ENCODE results near the gene APOBEC3F. TPM values are rescaled to one million over a fixed set of nuclear protein-coding genes. Genes with fewer than 3 reads are reported as not detected.
"Not testable (repeated sequence)": the region's sequence is repeated elsewhere in the genome, so short reads cannot be mapped to it uniquely, and the experiment has no call there.

Gene APOBEC3F
- total RNA-seq, 2 experiments from 2014 or later = 3.7 to 20.7 TPM

DNA sequence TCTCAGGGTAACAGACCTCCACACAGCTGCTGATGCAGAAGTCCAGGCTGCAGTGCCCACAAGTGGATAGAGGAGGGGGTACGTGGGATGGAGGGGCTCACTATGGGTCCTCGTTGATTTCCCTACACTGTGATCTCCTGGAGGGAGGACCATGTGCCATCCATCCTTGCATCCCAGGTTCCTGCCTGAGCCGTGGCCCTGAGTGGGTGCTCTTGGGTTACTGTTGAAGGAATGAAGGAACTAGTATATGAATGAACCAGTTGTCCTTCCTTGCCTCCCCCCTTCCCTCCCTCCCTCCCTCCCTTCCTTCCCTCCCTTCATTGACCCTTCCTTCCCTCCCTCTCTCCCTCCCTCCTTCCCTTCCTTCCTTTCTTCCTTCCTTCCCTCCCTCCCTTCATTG is 43.1 kb upstream of the APOBEC3F start:
- Histone ChIP-seq H3K27ac (ENCODE audit: low read depth, low read length, poor library complexity, severe bottlenecking) (no peak overlapping the region), H4K20me1 (ENCODE audit: insufficient read depth, low read length) (no peaks in the 10 kb centered on the region), H3K79me2 (ENCODE audit: insufficient read depth, low read depth, low read length) (no peaks in the 10 kb centered on the region), H3K4me2 (ENCODE audit: low read length) (no peak overlapping the region), H3K9me3 (ENCODE audit: low read length) (no peaks in the 10 kb centered on the region), H3K4me1 (ENCODE audit: insufficient read depth, low read length, poor library complexity, severe bottlenecking) (peaks cover 5% of the 10 kb centered on the region), H3K36me3 (ENCODE audit: insufficient read depth, low read length) (no peaks in the 10 kb centered on the region), H3K9me2 (ENCODE audit: insufficient read depth, low read length) (no peaks in the 10 kb centered on the region), H3K4me3 (ENCODE audit: low read depth, low read length, poor library complexity, severe bottlenecking) (no peak overlapping the region), H2AFZ (ENCODE audit: low read length) (no peak overlapping the region)
- no TSS peak for BruUV-seq (replicated peaks)
- TF ChIP-seq, protein P1, sequence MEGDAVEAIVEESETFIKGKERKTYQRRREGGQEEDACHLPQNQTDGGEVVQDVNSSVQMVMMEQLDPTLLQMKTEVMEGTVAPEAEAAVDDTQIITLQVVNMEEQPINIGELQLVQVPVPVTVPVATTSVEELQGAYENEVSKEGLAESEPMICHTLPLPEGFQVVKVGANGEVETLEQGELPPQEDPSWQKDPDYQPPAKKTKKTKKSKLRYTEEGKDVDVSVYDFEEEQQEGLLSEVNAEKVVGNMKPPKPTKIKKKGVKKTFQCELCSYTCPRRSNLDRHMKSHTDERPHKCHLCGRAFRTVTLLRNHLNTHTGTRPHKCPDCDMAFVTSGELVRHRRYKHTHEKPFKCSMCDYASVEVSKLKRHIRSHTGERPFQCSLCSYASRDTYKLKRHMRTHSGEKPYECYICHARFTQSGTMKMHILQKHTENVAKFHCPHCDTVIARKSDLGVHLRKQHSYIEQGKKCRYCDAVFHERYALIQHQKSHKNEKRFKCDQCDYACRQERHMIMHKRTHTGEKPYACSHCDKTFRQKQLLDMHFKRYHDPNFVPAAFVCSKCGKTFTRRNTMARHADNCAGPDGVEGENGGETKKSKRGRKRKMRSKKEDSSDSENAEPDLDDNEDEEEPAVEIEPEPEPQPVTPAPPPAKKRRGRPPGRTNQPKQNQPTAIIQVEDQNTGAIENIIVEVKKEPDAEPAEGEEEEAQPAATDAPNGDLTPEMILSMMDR (conservative IDR thresholded peaks at IDR 0.05; ENCODE audit: low read length) = no peak
- no peak for TF ChIP-seq EZH2phosphoT487 (IDR thresholded peaks at IDR 0.05; ENCODE audit: borderline replicate concordance, low read depth, low read length)
- ChIA-PET POLR2A (no interaction called here), CTCF (ENCODE audit: unreplicated experiment) (no interaction called here)
- intact Hi-C loops (cut with micrococcal nuclease; ENCODE audit: unreplicated experiment) = no loop called here
- DNase-seq (ENCODE audit: low spot score) = no peak

DNA sequence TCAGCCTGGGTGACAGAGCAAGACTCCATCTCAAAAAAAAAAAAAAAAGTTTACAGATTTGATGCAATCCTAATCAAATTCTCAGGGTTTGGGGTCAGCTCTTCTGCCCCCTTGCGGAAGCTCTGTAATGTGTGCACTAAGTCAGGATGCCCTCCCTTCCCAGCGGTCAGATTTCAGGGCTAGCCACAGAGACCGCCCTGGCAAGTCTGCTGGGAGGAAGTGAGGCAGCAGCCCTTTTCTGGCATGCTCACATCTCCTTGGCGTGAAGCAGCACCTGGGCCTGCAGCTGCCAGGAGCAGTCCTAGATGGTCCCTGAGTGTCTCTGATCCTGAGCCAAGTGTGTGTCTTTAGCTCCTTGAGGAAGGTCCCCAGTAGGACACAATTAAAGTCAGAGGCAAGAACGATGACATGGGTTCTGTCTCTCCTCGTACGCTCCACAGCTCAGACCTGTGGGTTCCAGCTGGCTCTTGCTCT is 37.5 kb upstream of the APOBEC3F start:
- CTCF ChIA-PET (ENCODE audit: unreplicated experiment) = interaction anchor here (0.7 to 1.2 kb wide), 4 partner anchors 30 to 146 kb away, joined by 3 read pairs; no protein-coding TSS in a partner anchor
- Histone ChIP-seq H2AFZ (ENCODE audit: low read length) (peak overlapping the region; percentile 68), H3K9me2 (ENCODE audit: insufficient read depth, low read length) (no peaks in the 10 kb centered on the region), H3K36me3 (ENCODE audit: insufficient read depth, low read length) (no peaks in the 10 kb centered on the region), H4K20me1 (ENCODE audit: insufficient read depth, low read length) (no peaks in the 10 kb centered on the region), H3K4me1 (ENCODE audit: insufficient read depth, low read length, poor library complexity, severe bottlenecking) (peaks cover 21% of the 10 kb centered on the region), H3K27ac (ENCODE audit: low read depth, low read length, poor library complexity, severe bottlenecking) (peak overlapping the region; percentile 63), H3K4me3 (ENCODE audit: low read depth, low read length, poor library complexity, severe bottlenecking) (peak overlapping the region; percentile 1), H3K9me3 (ENCODE audit: low read length) (no peaks in the 10 kb centered on the region), H3K79me2 (ENCODE audit: insufficient read depth, low read depth, low read length) (no peaks in the 10 kb centered on the region), H3K4me2 (ENCODE audit: low read length) (peak overlapping the region; percentile 65)
- intact Hi-C loops (cut with micrococcal nuclease; ENCODE audit: unreplicated experiment) = loop anchor here (1.0 kb wide), 4 partner anchors 18 to 234 kb away; no protein-coding TSS in a partner anchor
- no TSS peak for BruUV-seq (replicated peaks)
- peak; percentile 88 for DNase-seq (ENCODE audit: low spot score)
- no peak for TF ChIP-seq EZH2phosphoT487 (IDR thresholded peaks at IDR 0.05; ENCODE audit: borderline replicate concordance, low read depth, low read length)
- TF ChIP-seq, protein P1 (conservative IDR thresholded peaks at IDR 0.05; ENCODE audit: low read length) = peak; percentile 86
- POLR2A ChIA-PET = interaction anchor here (0.5 to 1.2 kb wide), 6 partner anchors 19 to 319 kb away, joined by 3 to 5 read pairs (median 3); no protein-coding TSS in a partner anchor

DNA sequence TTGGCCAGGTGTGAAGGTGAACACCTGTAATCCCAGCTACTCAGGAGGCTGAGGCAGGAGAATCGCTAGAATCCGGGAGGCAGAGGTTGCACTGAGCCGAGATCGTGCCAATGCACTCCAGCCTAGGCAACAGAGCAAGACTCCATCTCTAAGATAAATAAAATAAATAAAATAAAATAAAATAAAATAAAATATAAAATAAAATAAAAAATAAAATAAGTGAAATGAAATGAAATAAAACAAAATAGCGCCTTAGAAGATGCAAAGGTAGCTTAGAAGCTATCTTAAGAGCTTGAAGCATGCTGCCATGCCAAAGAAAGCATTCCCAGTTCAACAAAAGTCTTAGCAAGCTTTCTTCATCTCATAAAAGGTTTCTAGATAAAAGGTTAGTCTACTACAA is 33.5 kb upstream of the APOBEC3F start:
- ChIA-PET POLR2A (interaction anchor here (1.5 kb wide), 1 partner anchor 8 kb away, joined by 3 read pairs; no protein-coding TSS in a partner anchor), CTCF (ENCODE audit: unreplicated experiment) (no interaction called here)
- no peaks in the 10 kb centered on the region for H3K9me3 ChIP-seq (ENCODE audit: low read length)
- H2AFZ ChIP-seq (ENCODE audit: low read length) = no peak overlapping the region
- TF ChIP-seq EZH2phosphoT487 (IDR thresholded peaks at IDR 0.05; ENCODE audit: borderline replicate concordance, low read depth, low read length) = no peak
- TF ChIP-seq, protein P1 (conservative IDR thresholded peaks at IDR 0.05; ENCODE audit: low read length) = no peak
- no peaks in the 10 kb centered on the region for H3K79me2 ChIP-seq (ENCODE audit: insufficient read depth, low read depth, low read length)
- no peak for DNase-seq (ENCODE audit: low spot score)
- H3K27ac ChIP-seq (ENCODE audit: low read depth, low read length, poor library complexity, severe bottlenecking) = no peak overlapping the region
- H3K4me2 ChIP-seq (ENCODE audit: low read length) = no peak overlapping the region
- H3K4me1 ChIP-seq (ENCODE audit: insufficient read depth, low read length, poor library complexity, severe bottlenecking) = peaks cover 29% of the 10 kb centered on the region
- BruUV-seq (replicated peaks) = no TSS peak
- no peaks in the 10 kb centered on the region for H3K36me3 ChIP-seq (ENCODE audit: insufficient read depth, low read length)
- no peak overlapping the region for H3K4me3 ChIP-seq (ENCODE audit: low read depth, low read length, poor library complexity, severe bottlenecking)
- intact Hi-C loops (cut with micrococcal nuclease; ENCODE audit: unreplicated experiment) = loop anchor here (1.0 kb wide), 1 partner anchor 111 kb away; no protein-coding TSS in a partner anchor
- H4K20me1 ChIP-seq (ENCODE audit: insufficient read depth, low read length) = no peaks in the 10 kb centered on the region
- H3K9me2 ChIP-seq (ENCODE audit: insufficient read depth, low read length) = no peaks in the 10 kb centered on the region

DNA sequence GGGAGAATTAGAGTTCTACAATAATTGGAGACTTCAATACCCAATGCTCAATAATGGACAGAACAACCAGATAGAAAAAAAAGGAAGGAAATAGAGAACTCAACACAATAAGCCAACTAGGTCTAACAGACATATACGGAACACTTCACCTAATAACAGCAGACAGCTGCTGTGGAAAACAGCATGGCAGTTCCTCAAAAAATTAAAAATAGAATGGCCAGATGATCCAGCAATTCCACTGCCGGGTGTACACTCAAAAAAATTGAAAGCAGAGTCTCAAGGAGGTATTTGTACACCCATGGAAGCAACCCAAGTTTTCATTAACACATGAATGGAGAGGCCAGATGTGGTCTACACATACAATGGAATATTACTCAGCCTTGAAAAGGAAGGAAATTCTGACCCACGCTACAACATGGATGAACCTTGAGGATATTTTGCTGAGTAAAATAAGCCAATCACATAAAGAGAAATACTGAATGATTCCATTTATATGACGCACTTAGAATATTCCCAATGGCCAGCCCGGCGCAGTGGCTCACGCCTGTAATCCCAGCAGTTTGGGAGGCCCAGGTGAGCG is 32.3 kb upstream of the APOBEC3F start:
- H3K79me2 ChIP-seq (ENCODE audit: insufficient read depth, low read depth, low read length); H3K9me3 ChIP-seq (ENCODE audit: low read length); CTCF ChIA-PET (ENCODE audit: unreplicated experiment); H2AFZ ChIP-seq (ENCODE audit: low read length); POLR2A ChIA-PET; H3K4me3 ChIP-seq (ENCODE audit: low read depth, low read length, poor library complexity, severe bottlenecking); DNase-seq (ENCODE audit: low spot score); H3K27ac ChIP-seq (ENCODE audit: low read depth, low read length, poor library complexity, severe bottlenecking); H3K36me3 ChIP-seq (ENCODE audit: insufficient read depth, low read length); H3K4me2 ChIP-seq (ENCODE audit: low read length); BruUV-seq (replicated peaks); H3K9me2 ChIP-seq (ENCODE audit: insufficient read depth, low read length); intact Hi-C loops (cut with micrococcal nuclease; ENCODE audit: unreplicated experiment); H4K20me1 ChIP-seq (ENCODE audit: insufficient read depth, low read length): not testable (repeated sequence)
- peaks cover 18% of the 10 kb centered on the region for H3K4me1 ChIP-seq (ENCODE audit: insufficient read depth, low read length, poor library complexity, severe bottlenecking)
